Activated CD8-positive, alpha-beta T cell treated with anti-CD3 and anti-CD28 coated beads for 36 hours (primary cell): Measurements from ENCODE around the gene MIF4GD. TPM values are rescaled to one million over a fixed set of nuclear protein-coding genes. Genes with fewer than 3 reads are reported as not detected.

Source experiments
- ATAC-seq: fragments of 200-7000 bp; cut with Tn5 transposase; one replicate; pipeline ENCODE4 v1.10.0; 2021; ENCODE audit warnings: mild to moderate bottlenecking, moderate library complexity
- CTCF ChIA-PET: fragments of 350-600 bp; sonication (Branson Sonifier 250); formaldehyde crosslinking; loops from one replicate; lab custom pipeline; 2021; ENCODE audit warnings: antibody characterized with exemption; lab: Charles Lee
- POLR2A ChIA-PET: fragments of 350-600 bp; sonication (Branson Sonifier 250); formaldehyde crosslinking; loops from one replicate; lab custom pipeline; 2021; ENCODE audit warnings: antibody characterized with exemption; lab: Charles Lee
- DNase-seq: peaks from one replicate; pipeline ENCODE4 v3.0.0-alpha.2; 2020
- H3K27ac Mint-ChIP-seq: one replicate; pipeline ENCODE4 v1.8.0; 2021; ENCODE audit warnings: mild to moderate bottlenecking, mixed read lengths
- H3K27me3 Mint-ChIP-seq: one replicate; pipeline ENCODE4 v1.8.0; 2021; ENCODE audit warnings: mixed read lengths
- H3K36me3 Mint-ChIP-seq: one replicate; pipeline ENCODE4 v1.8.0; 2021; ENCODE audit warnings: low read depth, mixed read lengths
- H3K4me1 Mint-ChIP-seq: one replicate; pipeline ENCODE4 v1.8.0; 2021; ENCODE audit warnings: low read depth, mixed read lengths
- H3K4me3 Mint-ChIP-seq: one replicate; pipeline ENCODE4 v1.8.0; 2021; ENCODE audit warnings: mild to moderate bottlenecking, moderate library complexity, mixed read lengths
- H3K9me3 Mint-ChIP-seq: one replicate; pipeline ENCODE4 v1.8.0; 2021; ENCODE audit warnings: mixed read lengths
- CTCF ChIP-seq: fragments of 200-600 bp; IDR thresholded peaks from one replicate; pipeline ENCODE4 v1.8.0; 2022; ENCODE audit warnings: antibody characterized with exemption, mild to moderate bottlenecking
- intact Hi-C: fragments of 100-400 bp; cut with micrococcal nuclease; formaldehyde crosslinking; loops from one replicate; pipeline ENCODE4 v1.10.0; 2022
- total RNA-seq, 2 experiments: library from RNA; stranded (reverse); gene quantifications; one replicate each; pipeline ENCODE4 v1.2.3, GENCODE V29; 2021

Gene MIF4GD
- total RNA-seq, 2 experiments from 2014 or later = 42.4 to 43.8 TPM

GRCh38 chr17:75289115-75289831 is 18.2 kb upstream of the MIF4GD start, which contains the start of gene SLC25A19:
Gene SLC25A19 (minus strand): TSS chr17:75289433. CDS start chr17:75286764, 2,669 bp downstream.
- peak within 1 kb of the TSS; percentile 89 for H3K4me3 Mint-ChIP-seq
- H3K9me3 Mint-ChIP-seq = no peaks in the 10 kb centered on the region
- no peaks in the 10 kb centered on the region for H3K27me3 Mint-ChIP-seq
- ATAC-seq (peak; percentile 93), DNase-seq (peak; percentile 99)
- peaks cover 26% of the 10 kb centered on the region for H3K4me1 Mint-ChIP-seq
- peak within 1 kb of the TSS; percentile 100 for H3K27ac Mint-ChIP-seq
- intact Hi-C loops = loop anchor here (2.0 kb wide), 1 partner anchor 116 kb away; the partner anchor contains the start of gene GRB2
- POLR2A ChIA-PET = interaction anchor here (0.6 to 7.1 kb wide), 22 partner anchors 11 to 257 kb away, joined by 3 to 78 read pairs (median 4); partner anchors contain the start of genes GGA3, GRB2, JPT1 and MIF4GD
- CTCF ChIA-PET = interaction anchor here (0.6 to 4.7 kb wide), 30 partner anchors 8 to 343 kb away, joined by 3 to 45 read pairs (median 3); partner anchors contain the start of genes GRB2, MIF4GD and TMEM94
- peaks cover 27% of the 10 kb centered on the region for H3K36me3 Mint-ChIP-seq
- TF ChIP-seq CTCF = no peak

- no peaks in the 10 kb centered on the region for H3K9me3 Mint-ChIP-seq
- POLR2A ChIA-PET = interaction anchor here (0.7 to 7.1 kb wide), 18 partner anchors 11 to 168 kb away, joined by 3 to 78 read pairs (median 6); partner anchors contain the start of genes GGA3, GRB2, MIF4GD and MRPS7
- no peak for TF ChIP-seq CTCF
- peak overlapping the region; percentile 89 for H3K4me3 Mint-ChIP-seq
- no peaks in the 10 kb centered on the region for H3K27me3 Mint-ChIP-seq
- peaks cover 27% of the 10 kb centered on the region for H3K36me3 Mint-ChIP-seq
- intact Hi-C loops = loop anchor here (2.0 kb wide), 1 partner anchor 116 kb away; the partner anchor contains the start of gene GRB2
- H3K4me1 Mint-ChIP-seq = peaks cover 24% of the 10 kb centered on the region
- peak overlapping the region; percentile 100 for H3K27ac Mint-ChIP-seq
- CTCF ChIA-PET = interaction anchor here (0.6 to 4.7 kb wide), 28 partner anchors 8 to 344 kb away, joined by 3 to 45 read pairs (median 3); partner anchors contain the start of genes GRB2, MIF4GD and TMEM94
- ATAC-seq (peak; percentile 7), DNase-seq (peak; percentile 62)
Measured at GRCh38 chr17:75288770-75289114, 17.7 kb upstream of the MIF4GD start.

GRCh38 chr17:75288359-75288758 is 17.3 kb upstream of the MIF4GD start:
- Mint-ChIP-seq H3K9me3 (no peaks in the 10 kb centered on the region), H3K27ac (peak overlapping the region; percentile 100), H3K36me3 (peaks cover 31% of the 10 kb centered on the region), H3K4me3 (peak overlapping the region; percentile 89), H3K4me1 (peaks cover 27% of the 10 kb centered on the region), H3K27me3 (no peaks in the 10 kb centered on the region)
- TF ChIP-seq CTCF = no peak
- ATAC-seq (no peak), DNase-seq (no peak)
- intact Hi-C loops = loop anchor here (2.0 kb wide), 1 partner anchor 116 kb away; the partner anchor contains the start of gene GRB2
- POLR2A ChIA-PET = interaction anchor here (1.0 to 7.1 kb wide), 13 partner anchors 10 to 123 kb away, joined by 3 to 78 read pairs (median 7); partner anchors contain the start of genes GGA3, MIF4GD and MRPS7
- CTCF ChIA-PET = interaction anchor here (0.9 to 4.7 kb wide), 11 partner anchors 9 to 174 kb away, joined by 3 to 45 read pairs (median 5); partner anchors contain the start of genes MIF4GD and TMEM94

GRCh38 chr17:75287221-75287620 is 16.2 kb upstream of the MIF4GD start:
- ChIA-PET POLR2A (interaction anchor here (0.7 to 7.1 kb wide), 2 partner anchors 16 to 458 kb away, joined by 3 to 78 read pairs; partner anchors contain the start of gene MIF4GD), CTCF (interaction anchor here (4.7 kb wide), 1 partner anchor 125 kb away, joined by 45 read pairs; no protein-coding TSS in a partner anchor)
- no peak for DNase-seq
- TF ChIP-seq CTCF = no peak
- Mint-ChIP-seq H3K27me3 (no peaks in the 10 kb centered on the region), H3K9me3 (no peaks in the 10 kb centered on the region), H3K4me3 (peak overlapping the region; percentile 89), H3K27ac (no peak overlapping the region), H3K36me3 (peaks cover 33% of the 10 kb centered on the region), H3K4me1 (peaks cover 27% of the 10 kb centered on the region)
- intact Hi-C loops = no loop called here
- no peak for ATAC-seq
